ENCODE results near the gene IZUMO1R. TPM values are rescaled to one million over a fixed set of nuclear protein-coding genes. Genes with fewer than 3 reads are reported as not detected.
A peak's percentile ranks its signal among the peaks of the same experiment; 100 is the strongest.

IZUMO1R gene
- total RNA-seq (not detected in 2 replicates), polyA plus RNA-seq (not detected in 2 replicates), polyA minus RNA-seq (not detected in 2 replicates), Bru-seq, nascent RNA (not detected), BruChase-seq, experiment 1, labeled RNA remaining after a 6-hour chase (not detected), BruChase-seq, experiment 2, labeled RNA remaining after a 2-hour chase (not detected)
- polyA plus RNA-seq (2011; cell fraction: cytosol; rRNA removed) = not detected in 2 replicates
- polyA plus RNA-seq (2011; cell fraction: nucleus; rRNA removed) = not detected in 2 replicates
- polyA plus RNA-seq (2012) = not detected in 2 replicates
- polyA minus RNA-seq (2011; cell fraction: cytosol; rRNA and poly(A)+ RNA removed) = not detected
- not detected in 2 replicates for polyA minus RNA-seq (2011; cell fraction: nucleus; rRNA and poly(A)+ RNA removed)
- long read RNA-seq = 0 reads

- Histone ChIP-seq H3K4me3 (replicated peaks in 1 of 3; ENCODE audit: insufficient read depth in 1 of 3, low read depth in 1 of 3, low read length in 3 of 3) (no peak within 1 kb of the TSS), H3K9me3 (replicated peaks; ENCODE audit: control insufficient read depth, insufficient read depth, low read length) (no peaks in the 10 kb centered on the region), H3K79me2 (ENCODE audit: control insufficient read depth, insufficient read depth, low read length) (no peaks in the 10 kb centered on the region), H3K27me3 (ENCODE audit: control insufficient read depth in 2 of 2, insufficient read depth in 2 of 2, low read length in 2 of 2) (no peaks in the 10 kb centered on the region), H4K20me1 (replicated peaks; ENCODE audit: control insufficient read depth, extremely low read depth, insufficient read depth, low read length) (no peaks in the 10 kb centered on the region), H3K9me1 (replicated peaks; ENCODE audit: control insufficient read depth, extremely low read depth, insufficient read depth, low read length) (no peaks in the 10 kb centered on the region), H3K4me2 (ENCODE audit: insufficient read depth, low read length) (no peak within 1 kb of the TSS), H2AFZ (ENCODE audit: low read depth, low read length) (no peak within 1 kb of the TSS), H3K4me1 (ENCODE audit: control insufficient read depth, extremely low read depth, insufficient read depth, low read length) (no peaks in the 10 kb centered on the region), H3K27ac (ENCODE audit: insufficient read depth, low read depth, low read length) (no peak within 1 kb of the TSS), H3K36me3 (ENCODE audit: control insufficient read depth in 2 of 2, extremely low read depth in 1 of 2, insufficient read depth in 2 of 2, low read length in 2 of 2) (no peaks in the 10 kb centered on the region), H3K9ac (replicated peaks; ENCODE audit: extremely low read depth, insufficient read depth, low read length) (no peak within 1 kb of the TSS)
- FAIRE-seq (no peak), DNase-seq (ENCODE audit: low read depth, low spot score) (peak; percentile 18)
- BruUV-seq (replicated peaks) = no TSS peak
- ChIA-PET POLR2A (no interaction called here), CTCF (no interaction called here)
- intact Hi-C loops (cut with micrococcal nuclease) = no loop called here
- no peak for TF ChIP-seq MAX (IDR thresholded peaks at IDR 0.05; ENCODE audit: insufficient read depth, insufficient read length)
- TF ChIP-seq POLR2A (IDR thresholded peaks at IDR 0.05; ENCODE audit: low read depth, low read length) = no peak
- TF ChIP-seq POLR2AphosphoS5 (IDR thresholded peaks at IDR 0.05; ENCODE audit: insufficient read depth, low read depth, low read length) = no peak
- no peak for TF ChIP-seq GATA2 (IDR thresholded peaks at IDR 0.05; ENCODE audit: insufficient read depth, insufficient read length, low read depth, low read length)
- no peak for TF ChIP-seq JUN (IDR thresholded peaks at IDR 0.05; ENCODE audit: borderline replicate concordance, insufficient read depth, insufficient read length, low read depth)
- dilution Hi-C loops (cut with MboI; ENCODE audit: extremely low pct_ligation_motif_present, low sequenced_read_pairs) = no loop called here
Measured at GRCh38 chr11:94303966-94304958, at the start of gene IZUMO1R. Gene IZUMO1R, plus strand, starts transcription at chr11:94304580. Its CDS starts 1,057 bp downstream, at chr11:94305637.

All from endothelial cell of umbilical vein (primary cell).